ENCODE data around the gene SLC10A1. TPM values are rescaled to one million over a fixed set of nuclear protein-coding genes. Genes with fewer than 3 reads are reported as not detected.

The SLC10A1 gene
- total RNA-seq: not detected
- not detected for polyA plus RNA-seq
- long read RNA-seq, donor 1, partial matches to known transcripts: 0 of 20 reads
- long read RNA-seq, donor 1, other reads (novel, unspliced or antisense): 20 of 20 reads
- long read RNA-seq, donor 2, partial matches to known transcripts: 0 of 6 reads
- long read RNA-seq, donor 2, other reads (novel, unspliced or antisense): 6 of 6 reads

GRCh38 chr14:69796797-69797500 lies at the start of gene SLC10A1:
Gene SLC10A1, minus strand, starts transcription at chr14:69797241. Its CDS starts 86 bp downstream, at chr14:69797155.
- no peaks in the 10 kb centered on the region for H3K27me3 ChIP-seq (ENCODE audit: control insufficient read depth in 1 of 2, insufficient read depth in 2 of 2, low read length in 1 of 2)
- intact Hi-C loops (cut with DNase I): no loop called here
- no peaks in the 10 kb centered on the region for H3K9me3 ChIP-seq (ENCODE audit: control insufficient read depth, low read length)
- DNase-seq: no peak
- no peak for ATAC-seq (ENCODE audit: low FRiP score)
- H3K4me1 ChIP-seq (ENCODE audit: control insufficient read depth in 1 of 2, insufficient read depth in 2 of 2, low read length in 2 of 2): no peaks in the 10 kb centered on the region
- 88% methylated on average over 11 of the region's 11 CpGs for WGBS, 2 donors
- H3K27ac ChIP-seq (ENCODE audit: low read depth in 1 of 2, low read length in 2 of 2): no peak within 1 kb of the TSS
- H3K36me3 ChIP-seq (ENCODE audit: control insufficient read depth in 1 of 2, insufficient read depth in 2 of 2, low read length in 1 of 2): no peaks in the 10 kb centered on the region
- H3K4me3 ChIP-seq (ENCODE audit: low read length in 2 of 2): no peak within 1 kb of the TSS

- H3K27ac ChIP-seq (ENCODE audit: low read depth in 1 of 2, low read length in 2 of 2): no peak overlapping the region
- H3K9me3 ChIP-seq (ENCODE audit: control insufficient read depth, low read length): no peaks in the 10 kb centered on the region
- ATAC-seq (ENCODE audit: low FRiP score) (no peak), DNase-seq (no peak)
- no peaks in the 10 kb centered on the region for H3K36me3 ChIP-seq (ENCODE audit: control insufficient read depth in 1 of 2, insufficient read depth in 2 of 2, low read length in 1 of 2)
- H3K4me3 ChIP-seq (ENCODE audit: low read length in 2 of 2): no peak overlapping the region
- WGBS, 2 donors: 22 to 24% methylated on average over 5 of the region's 5 CpGs
- intact Hi-C loops (cut with DNase I): no loop called here
- no peaks in the 10 kb centered on the region for H3K27me3 ChIP-seq (ENCODE audit: control insufficient read depth in 1 of 2, insufficient read depth in 2 of 2, low read length in 1 of 2)
- H3K4me1 ChIP-seq (ENCODE audit: control insufficient read depth in 1 of 2, insufficient read depth in 2 of 2, low read length in 2 of 2): no peaks in the 10 kb centered on the region
Observed at GRCh38 chr14:69845787-69846186, 48.7 kb upstream of the SLC10A1 start.

GRCh38 chr14:69845050-69845581 lies 48.1 kb upstream of the SLC10A1 start:
- 67 to 74% methylated on average over 2 of the region's 2 CpGs for WGBS, 2 donors
- ATAC-seq (ENCODE audit: low FRiP score) (no peak), DNase-seq (no peak)
- no peaks in the 10 kb centered on the region for H3K36me3 ChIP-seq (ENCODE audit: control insufficient read depth in 1 of 2, insufficient read depth in 2 of 2, low read length in 1 of 2)
- H3K4me3 ChIP-seq (ENCODE audit: low read length in 2 of 2): no peak overlapping the region
- H3K27me3 ChIP-seq (ENCODE audit: control insufficient read depth in 1 of 2, insufficient read depth in 2 of 2, low read length in 1 of 2): peaks cover 0 to under 1% of the 10 kb centered on the region in 2 donors
- intact Hi-C loops (cut with DNase I): no loop called here
- H3K9me3 ChIP-seq (ENCODE audit: control insufficient read depth, low read length): no peaks in the 10 kb centered on the region
- H3K27ac ChIP-seq (ENCODE audit: low read depth in 1 of 2, low read length in 2 of 2): no peak overlapping the region
- no peaks in the 10 kb centered on the region for H3K4me1 ChIP-seq (ENCODE audit: control insufficient read depth in 1 of 2, insufficient read depth in 2 of 2, low read length in 2 of 2)

GRCh38 chr14:69844171-69844570 lies 47.1 kb upstream of the SLC10A1 start:
- H3K4me3 ChIP-seq (ENCODE audit: low read length in 2 of 2): no peak overlapping the region
- 90 to 95% methylated on average over 2 of the region's 2 CpGs for WGBS, 2 donors
- ATAC-seq (ENCODE audit: low FRiP score) (no peak), DNase-seq (no peak)
- no peak overlapping the region for H3K27ac ChIP-seq (ENCODE audit: low read depth in 1 of 2, low read length in 2 of 2)
- H3K4me1 ChIP-seq (ENCODE audit: control insufficient read depth in 1 of 2, insufficient read depth in 2 of 2, low read length in 2 of 2): no peaks in the 10 kb centered on the region
- intact Hi-C loops (cut with DNase I): no loop called here
- H3K36me3 ChIP-seq (ENCODE audit: control insufficient read depth in 1 of 2, insufficient read depth in 2 of 2, low read length in 1 of 2): no peaks in the 10 kb centered on the region
- H3K27me3 ChIP-seq (ENCODE audit: control insufficient read depth in 1 of 2, insufficient read depth in 2 of 2, low read length in 1 of 2): peaks cover 0 to 2% of the 10 kb centered on the region in 2 donors
- no peaks in the 10 kb centered on the region for H3K9me3 ChIP-seq (ENCODE audit: control insufficient read depth, low read length)

- ATAC-seq (ENCODE audit: low FRiP score) (no peak), DNase-seq (no peak)
- WGBS, 2 donors: 46 to 66% methylated on average over 12 to 13 of the region's 13 CpGs
- intact Hi-C loops (cut with DNase I): no loop called here
- Histone ChIP-seq H3K36me3 (ENCODE audit: control insufficient read depth in 1 of 2, insufficient read depth in 2 of 2, low read length in 1 of 2) (no peaks in the 10 kb centered on the region), H3K4me1 (ENCODE audit: control insufficient read depth in 1 of 2, insufficient read depth in 2 of 2, low read length in 2 of 2) (no peaks in the 10 kb centered on the region), H3K4me3 (ENCODE audit: low read length in 2 of 2) (no peak overlapping the region), H3K27me3 (ENCODE audit: control insufficient read depth in 1 of 2, insufficient read depth in 2 of 2, low read length in 1 of 2) (peaks cover 0 to 2% of the 10 kb centered on the region in 2 donors), H3K27ac (ENCODE audit: low read depth in 1 of 2, low read length in 2 of 2) (no peak overlapping the region), H3K9me3 (ENCODE audit: control insufficient read depth, low read length) (no peaks in the 10 kb centered on the region)
Observed at GRCh38 chr14:69842686-69843420, 45.8 kb upstream of the SLC10A1 start.

- peaks cover 0 to 2% of the 10 kb centered on the region in 2 donors for H3K27me3 ChIP-seq (ENCODE audit: control insufficient read depth in 1 of 2, insufficient read depth in 2 of 2, low read length in 1 of 2)
- no peak for ATAC-seq (ENCODE audit: low FRiP score)
Observed at GRCh38 chr14:69841656-69842055, 44.6 kb upstream of the SLC10A1 start.

GRCh38 chr14:69839661-69840060 lies 42.6 kb upstream of the SLC10A1 start:
- Histone ChIP-seq H3K9me3 (ENCODE audit: control insufficient read depth, low read length) (no peaks in the 10 kb centered on the region), H3K27me3 (ENCODE audit: control insufficient read depth in 1 of 2, insufficient read depth in 2 of 2, low read length in 1 of 2) (peaks cover 0 to 2% of the 10 kb centered on the region in 2 donors), H3K4me3 (ENCODE audit: low read length in 2 of 2) (no peak overlapping the region), H3K27ac (ENCODE audit: low read depth in 1 of 2, low read length in 2 of 2) (no peak overlapping the region), H3K4me1 (ENCODE audit: control insufficient read depth in 1 of 2, insufficient read depth in 2 of 2, low read length in 2 of 2) (no peaks in the 10 kb centered on the region), H3K36me3 (ENCODE audit: control insufficient read depth in 1 of 2, insufficient read depth in 2 of 2, low read length in 1 of 2) (no peaks in the 10 kb centered on the region)
- intact Hi-C loops (cut with DNase I): no loop called here
- WGBS, 2 donors: 86 to 98% methylated on average over 3 of the region's 3 CpGs
- no peak for DNase-seq
- no peak for ATAC-seq (ENCODE audit: low FRiP score)

More at GRCh38 chr14:69841656-69842055, 44.6 kb upstream of the SLC10A1 start:
- no peak for DNase-seq
- Histone ChIP-seq H3K27ac (ENCODE audit: low read depth in 1 of 2, low read length in 2 of 2) (no peak overlapping the region), H3K36me3 (ENCODE audit: control insufficient read depth in 1 of 2, insufficient read depth in 2 of 2, low read length in 1 of 2) (no peaks in the 10 kb centered on the region), H3K9me3 (ENCODE audit: control insufficient read depth, low read length) (no peaks in the 10 kb centered on the region), H3K4me1 (ENCODE audit: control insufficient read depth in 1 of 2, insufficient read depth in 2 of 2, low read length in 2 of 2) (no peaks in the 10 kb centered on the region), H3K4me3 (ENCODE audit: low read length in 2 of 2) (no peak overlapping the region)
- WGBS, 2 donors: 31 to 35% methylated on average over 5 of the region's 5 CpGs
- intact Hi-C loops (cut with DNase I): no loop called here

- Histone ChIP-seq H3K4me1 (ENCODE audit: control insufficient read depth in 1 of 2, insufficient read depth in 2 of 2, low read length in 2 of 2) (no peaks in the 10 kb centered on the region), H3K4me3 (ENCODE audit: low read length in 2 of 2) (no peak overlapping the region), H3K27me3 (ENCODE audit: control insufficient read depth in 1 of 2, insufficient read depth in 2 of 2, low read length in 1 of 2) (peaks cover 0 to 2% of the 10 kb centered on the region in 2 donors), H3K27ac (ENCODE audit: low read depth in 1 of 2, low read length in 2 of 2) (no peak overlapping the region), H3K9me3 (ENCODE audit: control insufficient read depth, low read length) (no peaks in the 10 kb centered on the region), H3K36me3 (ENCODE audit: control insufficient read depth in 1 of 2, insufficient read depth in 2 of 2, low read length in 1 of 2) (no peaks in the 10 kb centered on the region)
- WGBS, 2 donors: 71 to 74% methylated on average over 3 of the region's 3 CpGs
- intact Hi-C loops (cut with DNase I): no loop called here
- DNase-seq: no peak
- no peak for ATAC-seq (ENCODE audit: low FRiP score)
Observed at GRCh38 chr14:69838881-69839416, 41.9 kb upstream of the SLC10A1 start.
